GM21737 (cell line): ENCODE measurements around the gene CRYGS.
A peak's percentile ranks its signal among the peaks of the same experiment; 100 is the strongest.
"Not testable (repeated sequence)": the region's sequence is repeated elsewhere in the genome, so short reads cannot be mapped to it uniquely, and the experiment has no call there.

ENCODE experiments used
- ATAC-seq: cut with Tn5 transposase; IDR thresholded peaks from one replicate; pipeline ENCODE4 v1.9.1; 2021; ENCODE audit warnings: mild to moderate bottlenecking, moderate library complexity; ENCODE audit not compliant: unreplicated experiment

Gene CRYGS

DNA sequence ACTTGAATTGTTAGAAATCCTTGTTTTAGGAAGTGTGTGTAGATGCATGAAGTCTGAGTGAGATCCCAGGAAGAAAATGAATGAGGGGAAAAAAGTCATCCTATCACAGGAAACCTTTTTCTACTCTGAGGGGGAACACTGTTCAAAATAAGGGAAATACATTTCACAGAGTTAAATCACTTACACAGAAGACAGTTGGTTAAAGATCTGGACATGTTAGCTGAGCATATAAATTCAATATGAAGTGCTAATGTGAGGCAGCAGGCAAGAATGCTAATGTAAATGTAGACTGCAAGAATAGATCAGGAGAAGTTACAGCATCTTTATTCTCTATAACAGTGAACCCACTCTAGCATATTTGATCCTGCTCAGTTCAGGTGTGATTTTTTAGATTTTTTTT, 20.4 kb upstream of the CRYGS start:
- ATAC-seq = no peak

DNA sequence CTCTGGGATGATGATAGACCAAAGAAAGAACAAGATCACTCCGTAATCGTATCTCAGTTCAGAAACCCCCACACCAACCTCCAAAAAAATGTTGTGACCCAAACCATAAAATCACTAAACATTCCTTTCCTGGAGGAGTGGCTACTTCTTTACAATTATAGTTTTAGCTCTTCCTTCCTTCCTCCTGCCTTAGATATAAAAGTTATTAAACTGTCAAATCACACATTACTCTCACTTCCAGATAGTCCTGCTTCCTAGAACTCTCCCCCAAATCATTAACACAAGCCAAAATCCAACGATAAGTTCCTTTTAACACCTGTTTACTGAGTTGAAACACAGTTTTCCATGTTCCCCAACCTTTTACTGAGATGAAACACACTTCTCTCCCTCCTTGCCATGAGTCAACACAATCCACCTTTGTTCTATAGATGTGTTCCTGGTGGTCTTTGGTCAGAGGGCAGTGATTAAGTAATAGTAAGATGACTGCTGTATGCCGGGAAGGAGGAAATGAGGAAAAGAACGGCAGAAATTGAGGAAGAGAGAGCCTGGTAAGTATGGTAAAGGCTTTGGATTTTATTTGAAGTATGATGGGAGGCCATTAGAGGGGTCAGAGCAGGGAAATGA, 8.3 kb upstream of the CRYGS start:
- no peak for ATAC-seq

DNA sequence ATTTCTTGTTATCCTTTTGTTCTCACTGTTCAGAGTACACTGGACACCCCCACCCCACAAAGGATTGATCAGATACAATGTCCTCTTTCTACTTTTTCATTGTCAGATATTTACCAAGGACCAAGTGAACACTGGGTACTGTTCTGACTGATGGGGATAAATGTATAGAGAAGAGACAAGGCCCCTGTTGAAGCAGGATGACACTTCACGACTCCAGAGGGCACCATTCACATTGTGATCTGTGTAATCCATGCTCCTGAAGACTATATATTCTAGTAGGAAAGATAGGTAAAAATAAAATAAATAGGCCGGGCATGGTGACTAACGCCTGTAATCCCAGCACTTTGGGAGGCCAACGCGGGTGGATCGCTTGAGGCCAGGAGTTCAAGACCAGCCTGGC, 7.2 kb upstream of the CRYGS start:
- ATAC-seq = no peak

DNA sequence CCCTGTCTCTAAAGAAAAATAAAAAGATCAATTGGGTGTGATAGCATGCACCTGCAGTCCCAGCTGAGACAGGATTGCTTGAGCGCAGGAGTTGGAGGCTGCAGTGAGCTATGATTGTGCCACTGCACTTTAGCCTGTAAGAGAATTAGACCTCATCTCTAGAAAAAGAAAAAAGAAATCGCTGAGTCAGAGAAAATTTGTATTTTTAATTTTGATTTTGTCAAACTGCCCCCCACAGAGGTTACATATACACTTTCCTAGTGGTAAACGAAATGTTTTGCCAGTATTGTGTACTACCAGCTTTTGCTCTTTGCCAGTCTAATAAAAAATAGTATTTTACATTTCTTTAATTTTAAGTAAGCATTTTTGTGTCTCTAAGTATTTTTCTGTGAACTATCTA, 5.3 kb upstream of the CRYGS start:
- ATAC-seq = no peak

DNA sequence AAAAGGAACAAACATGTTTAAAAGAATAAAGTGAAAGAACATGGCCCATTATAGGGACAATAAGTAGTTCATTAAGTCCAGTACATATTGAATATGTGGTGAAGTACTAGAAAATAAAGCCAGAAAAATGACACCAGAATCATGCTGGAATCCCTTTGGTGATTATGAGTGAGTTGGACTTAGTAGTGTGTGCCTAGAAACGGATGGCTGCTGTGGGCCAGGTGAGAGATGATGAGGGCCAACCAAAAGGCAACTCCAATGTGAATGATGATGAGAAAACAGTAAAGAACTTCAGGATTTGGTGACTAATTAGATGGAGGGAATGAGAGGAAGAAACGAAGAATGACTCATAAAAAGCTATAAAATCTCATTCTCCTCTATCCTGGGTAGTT, 3.3 kb downstream of the CRYGS start:
- ATAC-seq = no peak

DNA sequence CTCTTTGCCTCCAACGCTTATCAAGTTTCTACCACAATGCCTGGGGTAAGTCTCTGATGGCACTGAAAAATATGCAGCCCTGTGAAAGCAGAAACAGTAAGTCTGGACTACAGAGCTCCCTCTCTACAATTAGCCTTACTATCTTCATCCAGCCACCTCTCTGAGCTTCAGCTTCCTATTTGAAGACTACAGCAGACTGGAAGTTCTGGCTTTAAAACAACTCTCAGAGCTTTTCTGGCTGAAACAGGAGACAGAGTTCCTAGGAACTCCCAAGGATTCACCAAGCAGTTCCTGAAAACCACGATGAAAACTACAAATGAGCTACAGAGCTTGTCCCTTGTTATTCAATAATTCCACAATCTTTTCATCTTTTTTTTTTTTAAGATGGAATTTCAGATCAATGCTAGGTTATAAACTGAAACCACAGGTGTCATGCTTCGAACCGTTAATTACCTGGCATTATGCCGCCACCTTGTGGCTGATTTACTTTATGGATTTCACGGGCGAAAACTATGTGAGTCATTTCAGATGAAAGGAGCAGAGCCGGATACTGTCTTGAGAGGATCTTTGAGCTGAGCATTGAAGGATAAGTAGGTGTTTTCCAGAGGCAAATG, 3.9 kb downstream of the CRYGS start:
- no peak for ATAC-seq

DNA sequence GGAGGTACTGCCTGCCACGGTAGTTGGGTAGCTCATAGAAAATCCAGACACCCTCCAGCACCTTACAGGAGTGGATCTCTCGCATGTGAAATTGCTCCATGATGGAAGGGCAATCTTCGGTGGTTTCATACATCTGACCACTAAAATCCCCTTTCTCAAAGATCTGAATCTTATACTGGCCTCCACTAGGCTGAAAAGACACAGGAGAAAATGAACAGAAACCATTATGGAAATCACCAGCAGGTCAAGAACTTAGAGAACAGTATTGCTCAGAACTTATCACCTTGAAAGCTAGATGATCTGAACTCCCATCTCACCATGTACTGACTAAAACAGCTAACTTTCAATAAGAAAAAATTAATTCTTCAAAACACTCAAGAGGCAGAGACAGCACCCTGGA, 5.4 kb downstream of the CRYGS start:
- ATAC-seq = no peak

DNA sequence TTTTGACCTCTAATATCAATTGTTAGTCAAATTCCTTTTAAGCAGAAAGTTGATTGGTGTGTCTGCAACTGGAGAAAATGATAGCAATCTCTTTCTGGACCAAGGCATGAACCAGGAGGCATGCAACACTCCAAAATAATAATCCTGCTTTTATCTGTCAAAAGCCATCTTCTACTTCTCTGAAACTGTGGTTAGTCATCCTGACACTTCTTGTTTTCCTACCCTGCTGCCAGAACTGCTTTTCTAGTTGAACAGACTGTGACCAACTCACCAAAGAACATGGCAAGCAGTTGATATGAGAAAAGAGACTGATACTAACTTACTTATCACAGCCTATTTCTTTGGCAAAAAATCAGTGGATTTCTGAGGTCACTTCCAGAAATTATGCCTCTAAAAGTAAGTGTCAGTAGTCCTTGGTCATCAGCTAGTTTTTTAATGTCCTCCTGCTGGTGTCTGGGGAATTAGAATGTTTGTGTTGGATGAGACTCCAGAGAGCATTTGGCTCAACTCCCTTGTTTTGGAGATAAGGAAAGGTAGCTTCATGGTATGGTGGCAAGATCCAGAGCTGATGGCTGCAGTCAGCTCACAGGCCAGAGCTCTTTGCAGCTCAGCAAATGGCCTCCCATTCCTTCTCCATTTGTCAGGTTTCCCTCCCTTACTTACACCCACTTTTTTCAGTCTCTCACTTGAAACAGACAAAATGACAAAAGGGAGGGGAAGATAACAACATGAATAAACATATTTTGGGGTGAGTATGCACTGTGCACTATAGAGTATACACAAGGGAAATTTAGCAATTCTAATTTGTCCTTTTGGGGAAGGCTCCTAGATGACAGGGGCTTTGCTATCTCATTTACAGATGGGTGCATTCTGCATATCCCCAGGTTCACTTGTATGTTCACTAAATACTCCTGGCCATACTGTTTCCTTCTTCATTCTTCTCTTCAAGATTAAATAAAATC, 7.0 kb downstream of the CRYGS start:
- ATAC-seq = no peak

DNA sequence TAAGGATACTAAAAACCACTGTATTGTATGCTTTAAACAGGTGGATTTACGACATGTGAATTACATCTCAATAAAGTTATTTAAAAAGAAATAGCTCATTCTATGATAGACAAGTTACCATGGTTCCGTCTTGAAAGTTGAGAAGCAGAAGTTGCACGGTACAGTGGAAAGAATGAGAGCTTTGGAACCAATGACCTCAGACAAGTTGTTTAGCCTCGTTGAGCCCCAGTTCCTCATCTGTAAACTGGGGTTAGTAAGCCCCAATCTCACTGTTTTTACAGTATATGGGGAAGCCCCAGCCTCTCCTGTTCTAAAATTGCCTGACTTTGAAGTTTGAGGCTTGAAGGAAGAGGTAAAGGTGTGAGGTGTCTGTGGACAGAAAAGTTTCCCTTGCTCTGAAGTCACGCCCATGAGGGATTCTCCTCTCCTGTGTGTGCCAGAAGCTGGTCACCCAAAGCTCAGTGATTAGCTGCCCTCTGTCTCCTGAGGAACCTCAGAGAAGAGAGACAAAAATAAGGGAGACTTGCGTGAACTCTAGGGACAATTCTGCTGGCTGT, 10.0 kb downstream of the CRYGS start:
- peak; percentile 83 for ATAC-seq

DNA sequence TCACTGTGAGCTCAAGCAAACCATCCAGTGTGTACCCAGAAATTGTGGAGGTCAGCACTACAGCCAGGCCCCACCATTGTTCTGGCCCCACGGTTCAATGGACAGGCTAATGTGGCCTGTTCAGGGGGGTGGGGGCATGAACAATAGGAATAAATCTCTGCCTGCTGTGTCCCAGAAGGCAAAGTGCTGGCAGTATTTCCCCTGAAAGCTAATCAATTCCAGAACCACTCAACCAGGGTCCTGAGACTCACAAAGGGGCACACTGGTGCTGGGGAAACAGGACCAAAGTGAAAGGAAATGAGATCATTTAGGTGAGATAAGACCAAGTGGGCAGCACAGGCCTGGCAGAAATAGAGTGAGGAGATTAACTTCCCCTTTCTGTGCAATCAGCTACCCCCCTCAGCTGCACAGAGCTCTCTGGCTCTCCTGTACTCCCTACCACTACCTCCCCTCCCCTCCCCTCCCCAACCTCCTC, 11.5 kb downstream of the CRYGS start:
- ATAC-seq = peak; percentile 58

DNA sequence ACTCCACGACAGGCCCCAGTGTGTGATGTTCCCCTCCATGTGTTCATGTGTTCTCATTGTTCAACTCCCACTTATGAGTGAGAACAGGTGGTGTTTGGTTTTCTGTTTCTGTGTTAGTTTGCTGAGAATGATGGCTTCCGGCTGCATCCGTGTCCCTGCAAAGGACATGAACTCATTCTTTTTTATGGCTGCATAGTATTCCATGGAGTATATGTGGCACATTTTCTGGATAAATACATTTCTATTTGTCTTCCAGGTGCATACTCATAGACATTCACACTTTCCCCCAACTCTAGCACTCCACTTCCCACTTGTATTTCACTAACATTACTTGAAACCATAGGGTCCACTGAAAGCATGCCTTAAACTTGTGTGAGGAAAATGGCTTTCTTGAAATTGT, 12.5 kb downstream of the CRYGS start:
- not testable (repeated sequence) for ATAC-seq

DNA sequence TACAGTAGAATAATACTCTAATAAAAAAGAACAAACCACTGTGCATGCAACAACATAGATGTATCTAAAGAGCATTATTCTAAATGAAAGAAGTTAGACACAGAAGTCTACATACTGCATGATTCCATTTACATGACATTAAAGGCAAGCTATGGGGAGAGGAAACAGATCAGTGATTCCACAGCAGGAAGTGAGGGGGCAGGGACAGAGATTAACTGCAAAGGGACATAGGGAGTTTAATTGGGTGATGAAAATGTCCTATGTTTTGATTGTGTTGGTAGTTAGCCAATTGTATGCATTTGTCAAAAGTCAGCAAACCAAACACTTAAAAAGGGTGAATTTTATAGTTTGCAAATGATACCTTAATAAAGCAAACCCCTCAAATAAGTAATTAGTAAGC, 13.8 kb downstream of the CRYGS start:
- ATAC-seq = no peak

DNA sequence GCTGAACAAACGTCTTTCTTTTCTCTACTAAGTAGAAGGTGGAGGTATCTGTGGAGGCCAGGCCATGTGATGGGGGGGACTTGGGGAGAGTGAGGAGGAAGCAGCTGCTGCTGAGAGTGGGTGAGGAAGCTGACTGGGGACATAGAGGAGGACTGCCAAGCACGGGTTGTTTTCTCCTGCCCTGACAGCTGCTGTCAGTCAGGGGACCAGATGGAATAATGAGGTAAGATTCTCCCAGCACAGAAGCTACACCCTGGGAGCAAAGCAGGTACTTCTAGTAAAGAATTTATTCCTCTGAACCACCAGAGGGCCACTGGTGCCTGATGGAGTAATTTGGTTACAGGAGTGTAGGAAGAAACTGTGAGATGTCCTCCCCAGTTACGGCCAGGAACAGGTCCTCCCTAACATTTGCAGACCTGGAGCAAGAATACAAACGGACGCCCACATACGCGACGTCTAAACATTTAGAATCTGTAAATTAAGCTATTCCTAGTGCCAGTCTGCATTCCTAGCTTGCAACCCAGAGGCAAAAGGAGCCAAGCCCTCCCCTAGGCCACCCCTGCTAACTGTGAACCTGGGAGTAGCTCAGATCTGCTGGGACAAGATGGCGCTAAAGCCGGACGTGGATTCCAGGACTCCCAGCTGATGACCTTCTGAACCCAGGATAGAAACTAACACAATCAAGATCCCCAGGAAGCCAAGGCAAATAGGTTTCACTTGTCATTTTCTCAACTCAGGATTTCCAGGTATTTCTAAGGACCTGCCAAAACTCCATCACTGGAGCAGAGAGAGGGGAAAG, 14.8 kb downstream of the CRYGS start:
- ATAC-seq = no peak

DNA sequence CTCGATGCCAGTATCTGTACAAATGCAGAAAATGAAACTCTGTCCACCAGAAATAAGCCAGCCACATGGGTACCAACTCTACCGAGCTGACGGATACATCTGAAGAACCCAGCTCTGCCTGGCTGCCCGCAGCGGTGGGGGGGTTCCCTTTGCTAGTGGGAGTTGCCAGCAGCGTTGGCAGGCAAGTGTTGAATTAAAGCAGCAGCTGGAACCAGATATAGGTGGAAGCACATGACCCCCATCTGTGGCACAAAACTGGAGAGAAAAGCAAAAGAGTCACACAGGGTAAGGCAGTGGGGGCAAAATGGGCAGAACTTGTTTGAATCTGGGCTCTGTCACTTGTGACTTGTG, 17.9 kb downstream of the CRYGS start:
- ATAC-seq = no peak

DNA sequence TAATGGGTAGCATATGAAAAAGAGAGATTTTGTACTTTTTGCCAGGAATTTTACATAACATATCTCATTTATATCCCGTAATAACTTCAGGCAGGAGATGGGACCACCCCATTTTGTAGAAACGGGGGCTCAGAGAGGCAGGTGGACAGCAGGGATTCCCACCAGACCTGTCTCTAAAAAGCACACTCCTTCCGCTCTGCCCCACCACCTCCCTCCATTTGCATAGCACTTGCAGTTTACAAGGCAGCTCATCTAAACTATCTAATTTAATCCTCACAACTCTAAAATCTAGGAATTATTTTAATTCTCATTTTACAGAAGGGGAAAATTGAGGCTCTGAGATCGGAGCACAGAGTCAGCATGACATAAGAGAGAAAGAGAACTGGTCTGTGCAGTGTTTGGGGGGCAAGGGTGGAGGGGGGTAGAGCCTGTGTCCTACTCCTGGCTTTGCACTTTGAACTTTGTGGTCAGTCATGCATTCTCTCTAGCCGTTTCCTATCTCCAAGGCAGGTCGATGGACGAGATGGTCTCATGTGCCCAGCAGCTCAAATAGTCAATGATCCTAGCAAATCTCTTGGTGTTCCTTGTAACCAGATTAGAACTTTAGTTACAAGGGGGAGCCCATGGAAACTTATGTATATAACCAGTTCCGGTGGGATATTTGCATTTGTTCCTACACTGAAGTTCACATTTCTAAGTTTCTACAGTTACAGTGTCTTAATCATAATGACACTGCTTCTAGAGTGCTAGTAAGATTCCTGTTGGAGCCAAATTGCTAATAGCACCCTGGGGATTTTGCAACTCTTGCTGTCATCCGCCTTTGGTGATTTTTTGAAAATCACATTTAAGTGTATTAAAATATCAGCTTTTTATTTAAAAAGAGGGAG, 18.6 kb downstream of the CRYGS start:
- no peak for ATAC-seq

DNA sequence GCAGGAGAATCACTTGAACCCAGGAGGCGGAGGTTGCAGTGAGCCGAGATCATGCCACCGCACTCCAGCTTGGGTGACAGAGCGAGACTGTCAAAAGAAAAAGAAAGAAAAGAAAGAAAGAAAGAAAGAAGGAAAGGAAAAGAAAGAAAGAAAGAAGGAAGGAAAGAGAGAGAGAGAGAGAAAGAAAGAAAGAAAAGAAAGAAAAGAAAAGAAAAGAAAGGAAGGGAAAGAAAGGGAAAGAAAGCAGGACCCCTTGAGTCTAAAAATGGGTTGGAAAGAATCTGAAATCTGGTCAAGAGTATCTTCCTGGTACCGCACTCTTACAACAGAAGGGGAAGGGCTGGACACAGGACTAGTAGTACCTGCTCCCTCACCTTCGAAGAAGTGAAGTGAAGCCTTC, 19.6 kb downstream of the CRYGS start:
- ATAC-seq = no peak

DNA sequence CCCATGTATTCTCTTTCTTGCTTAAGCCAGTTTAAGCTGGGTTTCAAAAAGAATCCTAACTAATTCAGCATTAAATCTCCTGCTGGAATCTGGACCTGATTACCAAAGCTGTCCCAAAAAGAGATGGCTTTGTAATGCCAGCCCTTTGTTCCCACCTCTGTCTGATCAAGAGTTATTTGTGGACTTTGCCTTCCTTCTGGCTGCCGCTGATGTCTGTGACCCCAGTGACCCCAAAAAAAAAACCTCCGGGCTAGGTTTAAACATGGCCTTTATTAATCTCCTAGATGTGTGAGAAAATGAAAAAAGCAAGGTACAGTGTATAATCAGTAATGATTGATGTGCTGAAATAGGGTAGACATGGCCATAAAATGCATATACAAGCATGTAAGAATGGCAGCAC, 20.7 kb downstream of the CRYGS start:
- ATAC-seq = no peak

DNA sequence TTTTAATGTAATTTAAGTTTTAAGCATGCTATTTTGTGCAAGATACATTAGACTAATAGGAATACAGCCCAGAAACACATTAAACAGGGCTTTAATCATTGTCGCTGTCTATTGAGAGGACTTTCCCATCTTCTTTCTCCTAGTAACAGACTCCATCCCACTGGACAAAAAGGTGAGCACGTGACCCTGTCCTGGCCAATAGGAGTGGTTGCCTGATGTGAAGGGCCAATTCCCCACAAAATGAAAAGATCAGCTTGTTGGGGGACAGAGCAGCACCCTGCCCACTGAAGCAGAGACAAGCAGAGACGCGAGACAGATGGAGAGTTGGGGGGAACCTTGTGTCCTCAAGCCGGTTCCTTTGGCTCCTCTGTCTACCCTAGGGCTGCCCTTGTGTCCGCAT, 21.2 kb downstream of the CRYGS start:
- ATAC-seq = no peak

DNA sequence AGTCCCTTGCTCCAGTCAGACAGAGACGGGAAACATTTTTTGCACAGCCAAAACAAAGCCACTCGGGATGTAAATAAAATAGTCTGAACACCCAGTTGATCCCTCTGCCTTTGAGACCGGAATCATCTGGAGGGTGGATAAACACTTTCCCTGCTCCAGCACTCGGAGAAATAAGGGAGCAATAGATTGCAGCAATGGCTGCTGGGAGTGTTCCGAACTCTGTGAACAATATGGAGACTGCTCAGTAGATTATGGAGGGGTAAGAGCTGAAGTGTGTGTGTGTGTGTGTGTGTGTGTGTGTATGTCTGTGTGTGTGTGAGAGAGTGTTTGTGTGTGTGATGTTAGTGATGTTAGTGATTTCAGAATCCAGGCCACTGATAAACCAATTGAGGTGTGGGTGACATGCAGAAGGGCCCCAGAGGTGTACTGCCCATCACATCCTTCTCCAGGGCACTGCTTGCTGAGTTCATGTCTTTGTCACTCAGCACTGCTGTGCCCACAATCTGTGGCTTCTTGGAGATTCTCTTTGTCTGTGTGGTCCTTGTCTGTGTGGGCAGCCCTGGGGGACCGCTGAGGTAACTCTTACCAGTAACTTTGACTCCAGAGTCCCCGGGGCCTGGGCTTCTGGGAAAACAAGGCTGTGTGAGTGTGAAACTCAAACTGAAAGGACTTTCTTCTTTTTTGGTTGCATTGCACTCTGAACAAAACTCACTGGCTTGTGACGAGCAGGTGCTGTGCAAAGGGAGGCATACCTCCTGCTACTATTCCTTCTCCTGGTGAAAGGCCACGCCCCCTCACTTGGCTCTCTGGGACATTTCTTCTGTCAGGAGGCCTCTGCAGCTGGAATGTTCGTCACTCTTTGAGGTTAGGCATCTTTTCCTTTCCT, 23.0 kb downstream of the CRYGS start:
- peak; percentile 65 for ATAC-seq
